K562 (cell line): Measurements from ENCODE around the gene SDSL. TPM values are rescaled to one million over a fixed set of nuclear protein-coding genes. Genes with fewer than 3 reads are reported as not detected.
A peak's percentile ranks its signal among the peaks of the same experiment; 100 is the strongest.

ENCODE experiments used
- ATAC-seq: fragments of 200-7000 bp; cut with Tn5 transposase; 3 replicates; pipeline ENCODE4 v1.9.1; 2020; ENCODE audit warnings: moderate library complexity
- BruUV-seq: library from RNA; stranded (reverse); fragments of 400-500 nt; replicated peaks from 2 replicates; lab custom pipeline; 2021; lab: Mats Ljungman, UMichigan
- CTCF ChIA-PET: fragments of 300-600 bp; formaldehyde crosslinking; extraction: SDS; loops from one replicate; lab custom pipeline; 2021; ENCODE audit warnings: low intra/inter-chr PET ratio; lab: Yijun Ruan, JAX
- POLR2A ChIA-PET: fragments of 300-600, 350-650 bp; sonication (Branson Sonifier 250); formaldehyde crosslinking; extraction: SDS; loops from one replicate; lab custom pipeline; 2021; ENCODE audit warnings: antibody characterized with exemption, inconsistent platforms; lab: Yijun Ruan, JAX
- DNase-seq, 4 experiments: peaks; one replicate each; pipeline versions ENCODE4 v3.0.0 to v3.0.0-alpha.2; 2011 to 2018; ENCODE audit warnings: low spot score in 3 of 4, mixed read lengths in 3 of 4; ENCODE audit errors: extremely low read depth in 1 of 4
- FAIRE-seq: peaks from 2 replicates; lab custom pipeline; 2011; peaks lifted over from hg19 to GRCh38; lab: Jason Lieb, UNC
- H2AFZ ChIP-seq: 2 replicates; pipeline ENCODE4 v1.6.0; 2011; ENCODE audit warnings: low read depth, low read length, control low read depth, inconsistent platforms
- H3K27ac ChIP-seq: fragments of 200-600 bp; 3 replicates; pipeline ENCODE4 v1.8.0; 2011; ENCODE audit warnings: low read depth, mild to moderate bottlenecking, control low read depth, inconsistent platforms, low read length, moderate library complexity, mixed read lengths; ENCODE audit errors: extremely low read depth
- H3K27me3 ChIP-seq, 2 experiments: fragments of 300-600 bp in 1 of 2; 2 replicates in 1 of 2; 3 replicates in 1 of 2; pipeline versions ENCODE4 v1.6.0 to v1.8.0; 2011; ENCODE audit warnings: inconsistent platforms in 2 of 2, low read length in 2 of 2, mild to moderate bottlenecking in 1 of 2, mixed read lengths in 1 of 2, moderate library complexity in 1 of 2; ENCODE audit not compliant: control insufficient read depth in 2 of 2, insufficient read depth in 2 of 2
- H3K36me3 ChIP-seq: fragments of 300-600 bp; 3 replicates; pipeline ENCODE4 v1.8.0; 2011; ENCODE audit warnings: mild to moderate bottlenecking, low read length, inconsistent platforms; ENCODE audit not compliant: control insufficient read depth, insufficient read depth
- H3K4me1 ChIP-seq, 2 experiments: fragments of 200-600 bp in 1 of 2; replicated peaks in 1 of 2; 2 replicates in 1 of 2; 3 replicates in 1 of 2; pipeline versions ENCODE4 v1.5.1 to v1.8.0; 2011; ENCODE audit warnings: inconsistent platforms in 2 of 2, low read length in 2 of 2, mild to moderate bottlenecking in 1 of 2, mixed read lengths in 1 of 2, moderate library complexity in 1 of 2; ENCODE audit not compliant: control insufficient read depth in 2 of 2, insufficient read depth in 2 of 2
- H3K4me2 ChIP-seq: 2 replicates; pipeline ENCODE4 v1.6.1; 2011; ENCODE audit warnings: low read length, control low read depth, inconsistent platforms, mixed read lengths; ENCODE audit not compliant: insufficient read depth
- H3K4me3 ChIP-seq: fragments of 200-600 bp; sonication (generic), shearing (Covaris generic); 2 replicates; pipeline ENCODE4 v1.5.1; 2016; ENCODE audit warnings: control low read depth, inconsistent platforms
- H3K79me2 ChIP-seq: fragments of 200-600 bp; 3 replicates; pipeline ENCODE4 v1.8.0; 2011; ENCODE audit warnings: low read length, inconsistent platforms; ENCODE audit not compliant: control insufficient read depth, insufficient read depth
- H3K9ac ChIP-seq, 2 experiments: 2 replicates each; pipeline versions ENCODE4 v1.6.0 to v1.6.1; 2011; ENCODE audit warnings: low read depth in 2 of 2, low read length in 2 of 2, control low read depth in 1 of 2, inconsistent platforms in 1 of 2, mild to moderate bottlenecking in 1 of 2, mixed read lengths in 1 of 2; ENCODE audit not compliant: insufficient read depth in 1 of 2
- H3K9me1 ChIP-seq: one replicate; pipeline ENCODE4 v1.6.0; 2011; ENCODE audit warnings: inconsistent platforms, mild to moderate bottlenecking, low read length, moderate library complexity; ENCODE audit not compliant: control insufficient read depth, insufficient read depth
- H3K9me3 ChIP-seq: replicated peaks from 2 replicates; pipeline ENCODE4 v1.5.1; 2011; ENCODE audit warnings: low read depth, low read length, inconsistent platforms; ENCODE audit not compliant: control insufficient read depth, insufficient read depth
- H4K20me1 ChIP-seq: replicated peaks from 2 replicates; pipeline ENCODE4 v1.6.1; 2011; ENCODE audit warnings: low read length, inconsistent platforms, mixed read lengths; ENCODE audit not compliant: control insufficient read depth, insufficient read depth
- ATF1 ChIP-seq, 2 experiments: fragments of 450-650 bp in 1 of 2; IDR thresholded peaks; 2 replicates each; pipeline ENCODE4 v1.6.1; 2016; ENCODE audit warnings: missing compliant biosample characterization in 1 of 2, missing genetic modification characterization in 1 of 2
- ATF7 ChIP-seq: fragments of 450-650 bp; IDR thresholded peaks from 2 replicates; pipeline ENCODE4 v1.7.1; 2014; ENCODE audit warnings: mild to moderate bottlenecking, moderate library complexity
- BHLHE40 ChIP-seq: IDR thresholded peaks from 2 replicates; pipeline ENCODE4 v1.6.1; 2011; ENCODE audit warnings: low read length, improper control_type of control experiment
- BRD4 ChIP-seq: fragments of 200-600 bp; sonication (generic); IDR thresholded peaks from 2 replicates; pipeline ENCODE4 v1.6.1; 2017; ENCODE audit warnings: inconsistent platforms
- HDAC2 ChIP-seq: fragments of 450-650 bp; IDR thresholded peaks from 2 replicates; pipeline ENCODE4 v1.6.1; 2016; ENCODE audit warnings: mild to moderate bottlenecking
- IRF2 ChIP-seq: sonication (generic); formaldehyde crosslinking; IDR thresholded peaks from 2 replicates; pipeline ENCODE4 v1.8.1; 2022; ENCODE audit warnings: mild to moderate bottlenecking, missing genetic modification reagents
- KDM1A ChIP-seq, 2 experiments: fragments of 450-650 bp; IDR thresholded peaks; 2 replicates each; pipeline ENCODE4 v1.6.1; 2016; ENCODE audit warnings: mild to moderate bottlenecking in 2 of 2
- KLF13 ChIP-seq: fragments of 450-650 bp; IDR thresholded peaks from 2 replicates; pipeline ENCODE4 v1.6.1; 2016; ENCODE audit warnings: missing genetic modification characterization, low read depth, mild to moderate bottlenecking, missing compliant biosample characterization, moderate library complexity, borderline replicate concordance
- SMARCE1 ChIP-seq: fragments of 450-650 bp; IDR thresholded peaks from 2 replicates; pipeline ENCODE4 v1.7.1; 2016; ENCODE audit warnings: mild to moderate bottlenecking
- SREBF2 ChIP-seq: sonication (generic); formaldehyde crosslinking; IDR thresholded peaks from 2 replicates; pipeline ENCODE4 v1.4.0; 2020; ENCODE audit warnings: mild to moderate bottlenecking, missing genetic modification reagents
- SUPT5H ChIP-seq: fragments of 450-650 bp; IDR thresholded peaks from 2 replicates; pipeline ENCODE4 v1.6.1; 2016
- TFAM ChIP-seq: fragments of 250-450 bp; sonication (Bioruptor Pico); conservative IDR thresholded peaks from 2 replicates; pipeline ENCODE4 v1.5.0; 2021; ENCODE audit warnings: mild to moderate bottlenecking, moderate library complexity
- ZNF445 ChIP-seq: fragments of 250-450 bp; sonication (Bioruptor Pico); IDR thresholded peaks from 2 replicates; pipeline ENCODE4 v1.4.0; 2020; ENCODE audit warnings: low read depth, mild to moderate bottlenecking, moderate library complexity
- WGBS: fragments of 100-300 bp; shearing (Covaris generic); methylation state at CpG from one replicate; pipeline ENCODE4 v1.1.6; 2016; ENCODE audit warnings: low coverage, mixed read lengths; ENCODE audit not compliant: insufficient coverage; ENCODE audit errors: missing lambda C conversion rate; 5-methylcytosine and 5-hydroxymethylcytosine counted together
- in situ Hi-C: fragments of 300-500 bp; cut with MboI; formaldehyde crosslinking; loops from 4 replicates; pipeline ENCODE4 v1.15.0; 2018; ENCODE audit warnings: inconsistent platforms, mixed read lengths
- intact Hi-C: fragments of 100-400 bp; cut with micrococcal nuclease; formaldehyde crosslinking; loops from 2 replicates; pipeline ENCODE4 v1.14.2; 2022
- polyA plus RNA-seq, 8 experiments: library from polyadenylated mRNA; depleted of rRNA in 4 of 8; stranded (reverse) in 5 of 8; unstranded in 3 of 8; fragments of >200 nt; fragmentation: Nextera tagmentation in 2 of 8; fragmentation: Illumina TruSeq in 1 of 8; extraction: Ambion mirVana in 2 of 8; extraction: Trizol in 1 of 8; gene quantifications; 2 replicates each; pipeline versions ENCODE4 v1.2.1 to v1.2.3, GENCODE V29; 2011 to 2014; ENCODE audit warnings: inconsistent platforms in 1 of 8, missing spikeins in 1 of 8
- total RNA-seq, 7 experiments: library from RNA; depleted of rRNA in 6 of 7; stranded (reverse); fragments of >200 nt in 6 of 7; fragmentation: Illumina TruSeq in 2 of 7; extraction: Trizol in 2 of 7; gene quantifications; 2 replicates each; pipeline versions ENCODE4 v1.2.1 to v1.2.3, GENCODE V29; 2011 to 2021; ENCODE audit warnings: low replicate concordance in 1 of 7
- TF ChIP-seq, protein P1 (sequence below): fragments of 450-650 bp; IDR thresholded peaks from 2 replicates; pipeline ENCODE4 v1.6.1; 2016
- TF ChIP-seq, protein P2 (sequence below): sonication (generic); formaldehyde crosslinking; IDR thresholded peaks from 2 replicates; pipeline ENCODE4 v1.9.0; 2022; ENCODE audit warnings: mild to moderate bottlenecking, missing genetic modification reagents
- TF ChIP-seq, protein P3 (sequence below): sonication (generic); formaldehyde crosslinking; IDR thresholded peaks from 2 replicates; pipeline ENCODE4 v1.5.0; 2020; ENCODE audit warnings: missing genetic modification reagents
- TF ChIP-seq, protein P4 (sequence below): IDR thresholded peaks from 2 replicates; pipeline ENCODE4 v1.6.1; 2016; ENCODE audit warnings: missing genetic modification characterization, missing compliant biosample characterization

The SDSL gene
- total and polyA plus RNA-seq, 9 of the 15 experiments (the other 6 are each of a cell fraction or from before 2014, with no cell fraction given): 0.31 to 11.0 (median 7.4) TPM

DNA sequence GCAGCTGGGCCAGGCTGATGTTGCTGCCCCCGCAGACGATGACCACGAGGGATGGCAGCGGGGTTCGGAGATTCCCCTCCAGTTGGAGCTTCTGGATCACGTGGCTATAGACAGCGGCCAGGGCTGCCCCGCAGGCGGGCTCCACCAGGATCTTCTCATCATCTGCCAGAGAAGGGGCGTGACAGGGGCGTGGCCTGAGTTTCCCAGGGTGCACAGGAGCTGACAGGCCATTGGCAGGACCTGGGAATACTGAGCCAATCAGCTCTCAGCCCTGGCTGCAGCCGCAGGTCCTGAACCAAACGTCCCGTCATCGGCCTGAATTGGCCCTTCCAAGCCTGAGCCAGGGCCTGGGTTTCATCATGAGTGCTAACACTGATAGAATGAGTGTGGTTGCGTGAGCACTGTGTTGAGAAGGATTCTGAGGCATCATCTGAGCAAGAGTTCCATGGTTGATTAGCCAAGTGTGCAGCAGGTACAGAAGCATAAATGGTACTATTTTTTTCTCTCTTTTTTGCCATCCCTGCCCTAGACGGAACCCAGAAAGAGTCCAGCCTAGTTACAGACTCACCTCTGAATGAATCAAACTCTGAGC is 29.1 kb upstream of the SDSL start:
- intact Hi-C loops: no loop called here
- no peaks in the 10 kb centered on the region for H3K9me3 ChIP-seq
- peaks cover 0 to 11% of the 10 kb centered on the region in 2 experiments; a peak in 2 of 5 replicates for H3K4me1 ChIP-seq
- H3K36me3 ChIP-seq: peaks cover 18% of the 10 kb centered on the region; the same call in 1 of the 3 replicates
- 19% methylated on average over 17 of the region's 17 CpGs for WGBS
- peak overlapping the region; percentile 17; the same call in 1 of the 2 replicates for H3K4me2 ChIP-seq
- H3K79me2 ChIP-seq: no peaks in the 10 kb centered on the region
- FAIRE-seq (peak; percentile 97), DNase-seq (peak; percentile 89 to 98 (median 96)), ATAC-seq (peak; percentile 100)
- no peak overlapping the region for H3K27ac ChIP-seq
- H3K27me3 ChIP-seq: no peaks in the 10 kb centered on the region
- H2AFZ ChIP-seq: 0 out of 2 replicates have a peak overlapping the region, but pooled peaks have one; percentile 2
- no TSS peak for BruUV-seq
- in situ Hi-C loops: no loop called here
- H3K4me3 ChIP-seq: no peak overlapping the region
- H4K20me1 ChIP-seq: no peaks in the 10 kb centered on the region
- no peak overlapping the region for H3K9ac ChIP-seq
- H3K9me1 ChIP-seq: no peaks in the 10 kb centered on the region
- POLR2A ChIA-PET: interaction anchor here (0.7 to 1.1 kb wide), 5 partner anchors 10 to 59 kb away, joined by 3 to 11 read pairs (median 4); partner anchors contain the start of gene SLC8B1
- CTCF ChIA-PET: no interaction called here
- TF ChIP-seq KLF13 (tag): peak; percentile 45; the same call in 1 of the 2 replicates
- TF ChIP-seq SREBF2 (CRISPR knock-in tag): no peak
- peak; percentile 38; the same call in 1 of the 2 replicates for TF ChIP-seq ATF7
- TF ChIP-seq KDM1A (IDR thresholded peaks at IDR 0.05): peak; percentile 69 to 89; a peak in 3 of 4 replicates
- no peak for TF ChIP-seq ATF1 (CRISPR knock-in tag; IDR thresholded peaks at IDR 0.05)
- TF ChIP-seq ATF1 (tag; IDR thresholded peaks at IDR 0.05): no peak
- TF ChIP-seq, protein P1, sequence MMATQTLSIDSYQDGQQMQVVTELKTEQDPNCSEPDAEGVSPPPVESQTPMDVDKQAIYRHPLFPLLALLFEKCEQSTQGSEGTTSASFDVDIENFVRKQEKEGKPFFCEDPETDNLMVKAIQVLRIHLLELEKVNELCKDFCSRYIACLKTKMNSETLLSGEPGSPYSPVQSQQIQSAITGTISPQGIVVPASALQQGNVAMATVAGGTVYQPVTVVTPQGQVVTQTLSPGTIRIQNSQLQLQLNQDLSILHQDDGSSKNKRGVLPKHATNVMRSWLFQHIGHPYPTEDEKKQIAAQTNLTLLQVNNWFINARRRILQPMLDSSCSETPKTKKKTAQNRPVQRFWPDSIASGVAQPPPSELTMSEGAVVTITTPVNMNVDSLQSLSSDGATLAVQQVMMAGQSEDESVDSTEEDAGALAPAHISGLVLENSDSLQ: peak; percentile 88
- TF ChIP-seq HDAC2: peak; percentile 93
- TF ChIP-seq, protein P2, sequence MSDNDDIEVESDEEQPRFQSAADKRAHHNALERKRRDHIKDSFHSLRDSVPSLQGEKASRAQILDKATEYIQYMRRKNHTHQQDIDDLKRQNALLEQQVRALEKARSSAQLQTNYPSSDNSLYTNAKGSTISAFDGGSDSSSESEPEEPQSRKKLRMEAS: peak; percentile 43; the same call in 1 of the 2 replicates
- no peak for TF ChIP-seq SUPT5H
- TF ChIP-seq SMARCE1: no peak
- TF ChIP-seq TFAM: no peak
- TF ChIP-seq ZNF445: no peak
- TF ChIP-seq, protein P3, sequence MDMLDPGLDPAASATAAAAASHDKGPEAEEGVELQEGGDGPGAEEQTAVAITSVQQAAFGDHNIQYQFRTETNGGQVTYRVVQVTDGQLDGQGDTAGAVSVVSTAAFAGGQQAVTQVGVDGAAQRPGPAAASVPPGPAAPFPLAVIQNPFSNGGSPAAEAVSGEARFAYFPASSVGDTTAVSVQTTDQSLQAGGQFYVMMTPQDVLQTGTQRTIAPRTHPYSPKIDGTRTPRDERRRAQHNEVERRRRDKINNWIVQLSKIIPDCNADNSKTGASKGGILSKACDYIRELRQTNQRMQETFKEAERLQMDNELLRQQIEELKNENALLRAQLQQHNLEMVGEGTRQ: peak; percentile 64
- peak; percentile 25; the same call in 1 of the 2 replicates for TF ChIP-seq BHLHE40
- TF ChIP-seq IRF2 (CRISPR knock-in tag): no peak
- no peak for TF ChIP-seq BRD4
- TF ChIP-seq, protein P4, sequence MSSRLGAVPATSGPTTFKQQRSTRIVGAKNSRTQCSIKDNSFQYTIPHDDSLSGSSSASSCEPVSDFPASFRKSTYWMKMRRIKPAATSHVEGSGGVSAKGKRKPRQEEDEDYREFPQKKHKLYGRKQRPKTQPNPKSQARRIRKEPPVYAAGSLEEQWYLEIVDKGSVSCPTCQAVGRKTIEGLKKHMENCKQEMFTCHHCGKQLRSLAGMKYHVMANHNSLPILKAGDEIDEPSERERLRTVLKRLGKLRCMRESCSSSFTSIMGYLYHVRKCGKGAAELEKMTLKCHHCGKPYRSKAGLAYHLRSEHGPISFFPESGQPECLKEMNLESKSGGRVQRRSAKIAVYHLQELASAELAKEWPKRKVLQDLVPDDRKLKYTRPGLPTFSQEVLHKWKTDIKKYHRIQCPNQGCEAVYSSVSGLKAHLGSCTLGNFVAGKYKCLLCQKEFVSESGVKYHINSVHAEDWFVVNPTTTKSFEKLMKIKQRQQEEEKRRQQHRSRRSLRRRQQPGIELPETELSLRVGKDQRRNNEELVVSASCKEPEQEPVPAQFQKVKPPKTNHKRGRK (tag): no peak
